Measurements from ENCODE around the gene TNS1.

The TNS1 gene

GRCh38 chr2:217875556-217876252, 127.1 kb downstream of the TNS1 start:
- H3K27me3 ChIP-seq (ENCODE audit: insufficient read depth, poor library complexity, severe bottlenecking) = no peaks in the 10 kb centered on the region
- no peaks in the 10 kb centered on the region for H3K4me1 ChIP-seq (ENCODE audit: insufficient read depth, poor library complexity, severe bottlenecking)
- no peaks in the 10 kb centered on the region for H3K36me3 ChIP-seq (ENCODE audit: low read depth)
- ATAC-seq (ENCODE audit: low read depth) = no peak
- H3K27ac ChIP-seq (ENCODE audit: poor library complexity, severe bottlenecking) = no peak overlapping the region
- no peak for DNase-seq (ENCODE audit: low spot score)
- no peaks in the 10 kb centered on the region for H3K9me3 ChIP-seq (ENCODE audit: severe bottlenecking)
- no peak for TF ChIP-seq CTCF (IDR thresholded peaks at IDR 0.05; ENCODE audit: poor library complexity, severe bottlenecking)
- no peak overlapping the region for H3K4me3 ChIP-seq (ENCODE audit: severe bottlenecking)

- DNase-seq (ENCODE audit: low spot score) (no peak), ATAC-seq (ENCODE audit: low read depth) (no peak)
- Histone ChIP-seq H3K4me1 (ENCODE audit: insufficient read depth, poor library complexity, severe bottlenecking) (no peaks in the 10 kb centered on the region), H3K27ac (ENCODE audit: poor library complexity, severe bottlenecking) (no peak overlapping the region), H3K4me3 (ENCODE audit: severe bottlenecking) (no peak overlapping the region), H3K9me3 (ENCODE audit: severe bottlenecking) (no peaks in the 10 kb centered on the region), H3K27me3 (ENCODE audit: insufficient read depth, poor library complexity, severe bottlenecking) (no peaks in the 10 kb centered on the region), H3K36me3 (ENCODE audit: low read depth) (no peaks in the 10 kb centered on the region)
- TF ChIP-seq CTCF (IDR thresholded peaks at IDR 0.05; ENCODE audit: poor library complexity, severe bottlenecking) = no peak
Observed at GRCh38 chr2:217875138-217875537, 127.7 kb downstream of the TNS1 start.

- DNase-seq (ENCODE audit: low spot score) (no peak), ATAC-seq (ENCODE audit: low read depth) (no peak)
- TF ChIP-seq CTCF (IDR thresholded peaks at IDR 0.05; ENCODE audit: poor library complexity, severe bottlenecking) = no peak
- H3K9me3 ChIP-seq (ENCODE audit: severe bottlenecking) = no peaks in the 10 kb centered on the region
- no peaks in the 10 kb centered on the region for H3K36me3 ChIP-seq (ENCODE audit: low read depth)
- H3K27ac ChIP-seq (ENCODE audit: poor library complexity, severe bottlenecking) = no peak overlapping the region
- H3K4me1 ChIP-seq (ENCODE audit: insufficient read depth, poor library complexity, severe bottlenecking) = no peaks in the 10 kb centered on the region
- no peak overlapping the region for H3K4me3 ChIP-seq (ENCODE audit: severe bottlenecking)
- no peaks in the 10 kb centered on the region for H3K27me3 ChIP-seq (ENCODE audit: insufficient read depth, poor library complexity, severe bottlenecking)
Observed at GRCh38 chr2:217873371-217873770, 129.4 kb downstream of the TNS1 start.

GRCh38 chr2:217872319-217872718, 130.5 kb downstream of the TNS1 start:
- H3K36me3 ChIP-seq (ENCODE audit: low read depth) = no peaks in the 10 kb centered on the region
- H3K27me3 ChIP-seq (ENCODE audit: insufficient read depth, poor library complexity, severe bottlenecking) = no peaks in the 10 kb centered on the region

More at GRCh38 chr2:217872319-217872718, 130.5 kb downstream of the TNS1 start:
- DNase-seq (ENCODE audit: low spot score) = no peak
- Histone ChIP-seq H3K4me3 (ENCODE audit: severe bottlenecking) (no peak overlapping the region), H3K27ac (ENCODE audit: poor library complexity, severe bottlenecking) (no peak overlapping the region), H3K9me3 (ENCODE audit: severe bottlenecking) (no peaks in the 10 kb centered on the region), H3K4me1 (ENCODE audit: insufficient read depth, poor library complexity, severe bottlenecking) (no peaks in the 10 kb centered on the region)
- ATAC-seq (ENCODE audit: low read depth) = no peak
- no peak for TF ChIP-seq CTCF (IDR thresholded peaks at IDR 0.05; ENCODE audit: poor library complexity, severe bottlenecking)

Data from RWPE2 (cell line).